ENCODE measurements around the gene ASXL1.
"Not testable (repeated sequence)": the region's sequence is repeated elsewhere in the genome, so short reads cannot be mapped to it uniquely, and the experiment has no call there.

Gene ASXL1

GRCh38 chr20:32455171-32455900 lies 97.2 kb downstream of the ASXL1 start:
- no peak for DNase-seq

- no peak for DNase-seq
Measured at GRCh38 chr20:32455901-32456701, 98.0 kb downstream of the ASXL1 start.

- DNase-seq, result no peak
Measured at GRCh38 chr20:32456869-32457478, 98.8 kb downstream of the ASXL1 start.

GRCh38 chr20:32457479-32457986 lies 99.4 kb downstream of the ASXL1 start:
- no peak for DNase-seq

GRCh38 chr20:32458061-32458836 lies 100.1 kb downstream of the ASXL1 start:
- DNase-seq, result no peak

GRCh38 chr20:32458837-32459220 lies 100.7 kb downstream of the ASXL1 start:
- no peak for DNase-seq

- DNase-seq, result no peak
Measured at GRCh38 chr20:32460231-32460630, 102.1 kb downstream of the ASXL1 start.

- no peak for DNase-seq
Measured at GRCh38 chr20:32460683-32461320, 102.7 kb downstream of the ASXL1 start.

- no peak for DNase-seq
Measured at GRCh38 chr20:32461836-32462600, 103.9 kb downstream of the ASXL1 start.

GRCh38 chr20:32462900-32463641 lies 104.9 kb downstream of the ASXL1 start:
- DNase-seq, result no peak

- no peak for DNase-seq
Measured at GRCh38 chr20:32463642-32464400, 105.7 kb downstream of the ASXL1 start.

GRCh38 chr20:32464401-32465091 lies 106.4 kb downstream of the ASXL1 start:
- no peak for DNase-seq

- DNase-seq, result no peak
Measured at GRCh38 chr20:32465092-32465900, 107.2 kb downstream of the ASXL1 start.

- not testable (repeated sequence) for DNase-seq
Measured at GRCh38 chr20:32465901-32466675, 108.0 kb downstream of the ASXL1 start.

GRCh38 chr20:32466739-32467505 lies 108.8 kb downstream of the ASXL1 start:
- DNase-seq, result no peak

GRCh38 chr20:32467506-32468312 lies 109.6 kb downstream of the ASXL1 start:
- no peak for DNase-seq
